Activated gamma-delta T cell treated with Interleukin-2 at 50 U/mL for 16 hours (primary cell): ENCODE results near the gene LARP6.
A peak's percentile ranks its signal among the peaks of the same experiment; 100 is the strongest.
"Not testable (repeated sequence)": the region's sequence is repeated elsewhere in the genome, so short reads cannot be mapped to it uniquely, and the experiment has no call there.

ENCODE experiments used
- DNase-seq: peaks from one replicate; pipeline ENCODE4 v3.0.0-alpha.2; 2020

LARP6 gene

DNA sequence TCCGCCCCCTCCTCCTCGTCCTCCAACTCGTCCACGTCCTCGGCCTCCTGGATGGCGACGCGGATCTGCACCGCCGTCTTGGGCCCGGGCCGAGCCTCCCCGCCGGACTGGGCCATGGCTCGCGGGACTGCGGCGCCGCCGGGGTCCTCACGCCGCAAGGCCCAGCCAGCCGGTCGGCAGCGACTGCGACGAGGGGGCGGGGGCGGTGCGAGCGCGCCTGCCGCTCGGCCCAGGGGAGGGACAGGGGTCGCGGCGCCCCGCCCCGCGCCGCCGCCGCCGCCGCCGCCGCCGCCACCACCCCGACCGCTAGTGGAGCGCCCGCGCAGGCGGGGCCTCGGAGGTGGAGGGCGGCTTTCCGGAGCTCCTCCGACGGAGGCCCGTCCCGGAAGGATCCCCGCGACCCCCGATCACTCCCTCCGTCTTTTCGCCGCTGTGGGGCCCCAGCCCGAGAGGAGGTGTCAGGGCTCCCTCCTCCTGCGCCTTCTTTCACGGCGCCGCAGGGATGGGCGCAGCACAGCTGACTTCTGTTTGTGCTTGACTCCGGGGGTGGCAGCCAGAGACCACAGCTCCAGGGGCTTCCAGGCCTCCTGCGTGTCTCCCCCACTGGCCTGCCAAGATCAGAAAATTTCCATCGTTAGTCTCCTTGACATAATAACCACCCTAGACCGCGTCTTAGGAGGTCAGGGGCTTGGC lies at the start of gene LARP6:
LARP6 (minus strand) TSS at position 185 of the 693 bp plus-strand sequence; CDS start at position 116, 69 bp downstream.
- peak; percentile 13 for DNase-seq

DNA sequence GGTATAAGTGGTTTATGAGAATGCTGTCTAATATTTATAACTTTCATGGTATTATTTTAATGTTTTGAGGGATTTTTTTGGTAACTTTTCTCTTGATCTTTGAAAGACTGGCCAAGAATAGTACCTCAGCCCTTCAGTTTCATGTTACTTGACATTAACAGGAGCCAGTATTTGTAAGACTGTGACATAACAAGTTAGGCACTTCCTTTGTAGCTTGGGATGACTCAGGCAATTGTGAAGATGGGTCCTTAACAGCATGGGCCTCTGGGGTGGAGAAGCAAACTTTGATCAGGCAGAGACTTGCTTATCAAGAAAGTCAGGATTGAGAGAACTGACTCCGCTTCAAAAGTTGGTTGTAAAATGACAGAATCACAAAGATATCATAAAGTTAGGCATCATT lies 48.1 kb upstream of the LARP6 start:
- DNase-seq, result no peak

DNA sequence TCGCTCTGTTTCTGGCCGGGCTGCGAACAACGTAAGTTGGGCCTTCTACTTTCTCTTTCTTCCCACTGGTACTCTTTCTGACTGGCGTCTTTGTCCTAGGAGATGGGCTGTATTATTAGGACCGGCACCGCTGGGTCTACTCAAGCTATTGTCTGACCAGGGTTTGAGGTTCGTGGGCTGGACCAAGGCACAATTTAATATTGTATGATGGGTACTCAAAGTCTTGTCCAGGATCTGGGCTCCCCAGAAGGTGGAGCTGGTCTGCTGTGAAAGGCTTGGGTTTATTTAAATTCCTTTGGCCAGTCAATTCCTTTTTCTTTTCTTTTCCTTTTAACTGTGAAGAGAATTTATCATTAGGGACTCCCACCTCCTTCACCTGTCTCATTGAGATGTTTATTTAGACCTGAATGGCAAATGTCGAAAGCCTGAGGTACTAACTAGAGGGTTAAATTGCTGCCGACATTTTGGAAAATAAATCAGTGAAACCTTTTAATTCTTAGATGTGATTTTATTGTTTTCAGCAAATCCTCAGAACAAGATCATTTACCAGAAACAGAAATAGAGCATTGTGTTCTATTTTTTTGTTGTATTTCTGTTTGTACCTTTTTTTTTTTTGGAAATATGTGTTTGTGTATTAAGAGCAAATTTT lies 39.1 kb upstream of the LARP6 start:
- DNase-seq, result no peak

DNA sequence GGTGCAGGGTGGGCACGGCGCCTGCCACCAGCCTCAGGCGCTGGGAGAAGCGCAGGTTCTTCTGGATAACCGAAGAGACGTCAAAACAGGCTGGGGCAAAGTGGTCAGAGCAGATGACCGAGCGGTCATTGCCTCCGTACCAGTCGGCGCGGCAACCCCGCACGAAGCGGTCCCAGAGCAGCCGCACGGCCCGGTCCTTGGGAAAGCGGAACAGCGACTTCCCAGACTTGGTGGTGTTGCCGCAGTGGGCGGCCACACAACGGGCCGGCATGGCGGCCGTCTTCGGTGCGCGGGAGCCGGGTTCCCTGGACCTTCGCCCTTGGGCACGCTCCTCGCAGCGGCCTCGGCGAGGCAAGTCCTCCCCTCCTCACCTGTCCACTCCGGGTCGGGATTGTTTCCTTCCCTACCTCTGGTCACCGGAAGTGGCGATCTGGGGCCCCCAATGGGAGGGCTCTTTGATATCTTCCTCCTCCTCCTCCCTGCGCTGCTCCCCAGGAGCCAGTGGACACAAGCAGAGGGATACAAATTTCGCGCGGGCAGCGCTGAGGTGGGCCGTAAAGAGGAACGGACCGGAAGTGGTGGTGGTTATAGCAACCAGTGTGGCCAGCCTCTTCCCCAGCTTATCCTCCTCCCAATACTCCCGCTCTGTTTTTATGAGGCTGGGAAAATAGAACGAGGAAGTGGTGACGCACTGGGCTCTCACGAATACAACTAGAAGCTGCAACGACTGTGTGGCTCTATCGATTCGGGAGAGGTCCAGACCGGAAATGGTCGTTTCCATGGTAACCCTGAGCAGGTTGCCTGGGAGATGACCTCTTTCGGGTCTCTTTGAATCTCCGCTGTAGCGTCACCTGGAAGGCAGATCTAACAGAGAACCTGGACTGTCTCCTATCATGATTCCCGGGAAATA lies 38.3 kb upstream of the LARP6 start, which contains the start of the genes LRRC49 and THAP10:
LRRC49 (plus strand) TSS at position 825 of the 910 bp plus-strand sequence; CDS start at position 894, 69 bp downstream.
THAP10 (minus strand) TSS at position 432 of the 910 bp plus-strand sequence; CDS start at position 271, 161 bp downstream.
- DNase-seq, result peak; percentile 6

DNA sequence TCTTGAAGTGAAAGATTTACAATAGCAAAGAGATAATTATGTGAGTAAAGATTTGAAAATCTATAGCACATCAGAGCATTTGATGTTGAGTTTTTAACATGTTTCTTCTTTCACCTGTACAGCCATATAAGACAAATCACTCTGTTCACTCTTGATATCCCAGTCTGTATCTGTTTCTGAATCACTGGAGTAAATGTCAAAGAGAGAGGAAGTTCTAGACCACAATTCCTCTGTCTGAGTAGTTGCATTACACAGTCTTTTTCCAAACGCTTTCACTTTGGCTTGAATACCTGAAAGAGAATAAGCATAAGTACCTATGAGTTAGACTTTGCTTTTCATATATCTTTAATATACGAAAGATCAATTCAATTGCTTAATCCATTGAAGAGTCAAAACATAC lies 28.4 kb upstream of the LARP6 start:
- DNase-seq, result no peak

DNA sequence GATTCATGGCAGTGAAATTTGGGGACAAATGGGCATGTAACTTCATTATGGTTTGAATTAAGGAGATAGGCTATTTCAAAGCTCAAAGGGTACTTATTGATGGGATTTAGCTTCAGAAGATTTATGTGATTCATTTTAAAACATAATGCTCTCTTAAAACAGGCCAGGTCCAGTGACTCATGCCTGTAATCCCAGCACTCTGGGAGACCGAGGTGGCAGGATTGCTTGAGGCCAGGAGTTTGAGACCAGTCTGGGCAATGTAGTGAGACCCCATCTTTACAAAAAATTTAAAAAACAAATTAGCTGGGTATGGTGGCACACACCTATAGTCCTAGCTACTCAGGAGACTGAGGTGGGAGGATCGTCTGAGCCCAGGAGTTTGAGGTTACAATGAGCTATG lies 26.8 kb upstream of the LARP6 start:
- no peak for DNase-seq

DNA sequence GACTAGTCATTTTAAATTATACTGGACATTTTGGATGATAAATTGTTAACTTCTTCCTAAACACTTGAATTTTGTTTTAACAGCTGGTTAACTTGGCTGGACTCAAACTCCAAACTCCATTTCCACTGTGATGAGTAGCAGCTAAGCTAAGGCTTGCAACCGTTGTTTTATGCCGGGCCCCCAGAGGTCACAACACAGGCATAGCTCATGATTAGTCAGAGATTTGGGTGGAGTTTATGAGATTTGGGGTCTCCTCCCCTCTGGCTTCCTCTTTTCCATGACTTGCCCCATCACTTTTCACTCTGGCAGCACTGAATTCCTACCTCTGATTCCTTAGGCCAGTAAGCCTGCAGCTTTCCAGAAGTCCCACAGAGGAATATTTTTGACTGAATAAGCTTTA lies 25.4 kb upstream of the LARP6 start:
- DNase-seq, result no peak

DNA sequence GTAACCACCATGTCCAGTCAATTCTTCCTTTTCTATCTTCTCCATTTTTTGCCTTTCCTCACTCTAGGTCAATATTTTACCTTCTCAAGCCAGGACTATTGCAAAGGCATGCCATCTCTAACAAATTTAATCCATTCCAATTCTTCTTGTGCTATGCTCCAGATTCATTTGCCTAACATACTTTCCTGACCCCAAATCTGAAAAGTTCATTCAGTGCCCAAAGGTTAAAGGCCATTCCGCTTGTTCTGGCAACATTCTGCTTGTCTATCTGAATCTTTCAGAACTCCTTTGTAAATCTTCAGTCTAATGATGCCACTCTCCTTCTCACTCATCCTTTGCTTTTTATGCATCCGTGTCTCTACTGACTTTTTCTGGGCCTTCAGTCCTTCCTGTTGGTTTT lies 22.7 kb upstream of the LARP6 start:
- DNase-seq, result no peak

DNA sequence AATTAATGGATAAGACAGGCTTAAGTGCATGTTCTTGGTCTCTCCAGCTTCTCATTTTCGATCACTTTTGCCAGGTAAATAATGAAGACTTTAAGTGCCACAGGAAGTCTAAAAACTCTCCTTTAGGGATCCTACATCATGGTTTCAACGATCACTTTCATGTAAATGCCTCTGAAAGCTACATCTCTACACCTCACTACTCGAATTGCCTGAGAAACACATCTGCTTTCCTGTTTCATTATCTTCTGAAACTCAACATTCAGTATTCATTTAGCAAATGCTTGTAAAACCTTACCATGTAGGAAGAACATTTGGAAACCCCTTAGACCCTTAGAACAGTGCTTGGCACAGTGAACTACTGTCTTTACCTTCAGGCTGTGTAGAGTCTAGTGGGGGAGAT lies 22.1 kb upstream of the LARP6 start:
- no peak for DNase-seq

DNA sequence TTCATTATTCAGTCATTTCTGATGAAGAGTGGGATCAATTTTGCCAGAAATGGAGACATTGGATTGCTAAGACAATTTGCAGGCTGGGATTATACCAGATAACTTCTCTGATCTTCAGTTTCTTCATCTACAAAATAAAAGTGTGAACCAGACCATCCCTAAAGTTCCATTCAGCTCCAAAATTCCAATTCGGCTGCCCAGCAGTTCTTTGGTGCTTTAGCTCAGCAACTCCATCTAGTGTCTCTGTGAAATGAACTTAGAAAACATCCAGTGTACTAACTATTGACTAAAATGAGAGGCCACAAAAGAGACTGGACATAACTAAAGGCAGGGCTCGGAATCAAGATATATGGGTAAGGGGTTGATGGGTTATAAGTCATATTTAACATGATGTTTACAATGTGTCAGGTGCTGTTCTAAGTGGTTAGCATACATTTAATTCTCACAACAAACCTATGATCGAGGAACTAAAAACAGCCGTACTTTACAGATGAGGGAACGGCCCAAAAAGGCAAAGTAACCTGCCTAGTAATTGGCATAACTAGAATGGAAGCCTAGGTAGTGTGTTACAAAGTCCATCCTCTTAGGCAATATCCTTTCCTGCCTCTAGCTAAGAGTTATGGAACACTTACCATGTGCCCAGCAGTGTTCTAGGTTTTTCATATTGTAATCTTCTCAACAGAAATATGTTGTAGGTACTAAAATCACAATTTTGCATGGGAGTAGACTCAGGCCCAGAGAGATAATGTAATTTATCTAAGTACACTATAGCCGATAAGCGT lies 21.2 kb upstream of the LARP6 start:
- DNase-seq, result no peak

DNA sequence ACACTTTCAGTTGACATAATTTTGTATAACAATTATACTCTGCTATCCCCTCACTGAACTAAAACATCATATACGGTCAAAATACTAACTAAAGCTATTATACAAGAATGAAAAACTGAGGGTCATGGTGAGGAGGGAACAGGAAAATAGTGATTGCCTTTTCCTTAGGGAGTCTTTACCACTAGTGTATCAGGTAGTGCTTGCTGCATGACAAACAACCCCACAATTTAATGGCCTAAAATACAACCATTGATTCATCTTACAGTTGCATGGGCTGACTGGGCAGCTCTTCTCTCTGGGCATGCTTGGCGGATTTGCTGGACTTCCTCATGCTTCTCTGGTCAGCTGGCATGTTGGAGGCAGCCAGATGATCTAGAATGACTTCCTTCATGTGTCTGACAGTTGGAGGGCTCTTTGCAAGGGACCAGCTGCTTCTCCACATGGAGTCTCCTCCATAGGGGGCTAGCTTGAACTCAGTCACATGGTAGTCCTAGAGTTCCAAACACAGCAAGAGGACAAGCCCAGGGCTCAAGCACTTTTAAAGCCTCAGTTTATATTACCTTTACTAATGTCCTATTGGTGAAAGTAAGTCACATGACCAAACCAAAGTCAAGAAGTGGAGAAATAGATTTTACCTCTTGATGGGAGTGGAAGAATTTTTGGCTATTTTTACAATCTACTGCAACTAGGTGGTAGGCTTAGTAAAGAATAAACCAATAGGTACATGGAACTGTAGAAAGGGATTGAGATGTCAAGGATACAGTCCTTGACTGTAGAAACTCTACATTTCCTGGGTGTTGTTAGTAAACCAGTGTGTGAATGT lies 19.5 kb upstream of the LARP6 start:
- no peak for DNase-seq

DNA sequence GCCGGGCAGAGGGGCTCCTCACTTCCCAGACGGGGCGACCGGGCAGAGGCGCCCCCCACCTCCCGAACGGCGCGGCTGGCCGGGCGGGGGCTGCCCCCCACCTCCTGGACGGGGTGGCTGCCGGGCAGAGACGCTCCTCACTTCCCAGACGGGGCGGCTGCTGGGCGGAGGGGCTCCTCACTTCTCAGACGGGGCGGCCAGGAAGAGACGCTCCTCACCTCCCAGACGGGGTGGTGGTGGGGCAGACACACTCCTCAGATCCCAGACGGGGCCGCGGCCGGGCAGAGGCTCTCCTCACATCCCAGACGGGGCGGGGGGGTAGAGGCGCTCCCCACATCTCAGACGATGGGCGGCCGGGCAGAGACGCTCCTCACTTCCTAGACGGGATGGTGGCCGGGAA lies 17.5 kb upstream of the LARP6 start:
- not testable (repeated sequence) for DNase-seq

DNA sequence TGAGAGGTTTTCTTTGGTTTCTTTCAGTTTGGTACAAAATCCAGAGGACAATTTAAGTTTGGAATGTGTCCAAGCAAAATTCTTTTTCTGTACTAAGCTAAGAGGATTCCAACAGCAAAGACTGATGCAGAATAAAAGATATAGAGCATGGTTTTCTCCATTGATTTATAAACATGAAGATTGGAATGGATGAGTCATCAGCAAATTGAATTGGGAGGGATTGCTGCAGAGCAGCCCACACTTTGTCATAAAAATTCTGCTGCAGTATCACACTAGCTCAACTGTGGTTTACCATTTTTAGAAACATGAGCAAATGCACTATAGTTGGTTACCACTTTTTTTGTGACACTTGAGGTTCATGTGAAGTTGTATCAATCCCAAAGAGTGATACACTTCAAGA lies 16.1 kb upstream of the LARP6 start:
- DNase-seq, result no peak

DNA sequence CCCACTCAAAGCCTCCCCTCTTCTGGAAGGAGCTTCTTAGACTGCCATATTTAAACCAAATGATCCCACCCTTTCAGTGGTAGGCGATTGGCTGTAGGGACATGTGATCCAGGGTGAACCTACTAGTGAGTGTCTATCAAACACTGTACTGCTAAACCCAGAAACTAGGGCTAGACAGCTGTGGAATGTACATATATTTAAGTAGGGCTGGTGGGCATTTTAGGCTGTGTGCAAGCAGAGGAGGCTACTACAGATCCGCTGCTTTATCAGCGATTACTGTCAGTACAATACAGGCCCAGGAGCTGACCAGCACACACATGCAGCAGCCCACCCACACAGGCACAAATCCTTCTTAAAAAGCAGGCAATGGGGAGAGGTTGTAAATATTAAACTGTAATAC lies 15.4 kb upstream of the LARP6 start:
- DNase-seq, result no peak

DNA sequence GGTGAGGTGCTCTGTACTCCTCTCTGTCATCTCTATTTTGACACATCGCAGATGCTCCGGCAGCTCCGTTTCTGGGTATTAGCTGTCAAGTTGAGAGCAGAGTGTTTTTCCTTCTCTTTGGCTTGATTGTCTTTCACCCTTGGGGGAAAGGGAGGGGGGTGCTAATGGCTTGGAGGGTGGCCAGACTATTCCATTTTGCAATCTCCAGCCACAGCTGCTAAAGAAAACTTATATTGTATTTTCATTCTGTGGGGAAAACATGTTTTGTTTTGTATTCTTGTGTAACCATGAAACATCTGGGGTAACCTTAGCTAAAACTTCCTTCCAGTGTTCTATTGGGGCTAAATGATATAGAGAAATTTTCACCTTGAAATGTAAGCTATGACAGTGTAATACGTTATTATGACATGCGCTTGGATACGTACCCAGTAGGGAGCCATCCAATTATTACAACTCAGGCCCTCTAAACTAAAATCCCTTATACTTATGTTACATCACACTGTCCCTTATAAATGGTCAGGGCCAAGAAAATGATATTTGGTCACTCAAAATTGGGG lies 14.0 kb upstream of the LARP6 start:
- no peak for DNase-seq

DNA sequence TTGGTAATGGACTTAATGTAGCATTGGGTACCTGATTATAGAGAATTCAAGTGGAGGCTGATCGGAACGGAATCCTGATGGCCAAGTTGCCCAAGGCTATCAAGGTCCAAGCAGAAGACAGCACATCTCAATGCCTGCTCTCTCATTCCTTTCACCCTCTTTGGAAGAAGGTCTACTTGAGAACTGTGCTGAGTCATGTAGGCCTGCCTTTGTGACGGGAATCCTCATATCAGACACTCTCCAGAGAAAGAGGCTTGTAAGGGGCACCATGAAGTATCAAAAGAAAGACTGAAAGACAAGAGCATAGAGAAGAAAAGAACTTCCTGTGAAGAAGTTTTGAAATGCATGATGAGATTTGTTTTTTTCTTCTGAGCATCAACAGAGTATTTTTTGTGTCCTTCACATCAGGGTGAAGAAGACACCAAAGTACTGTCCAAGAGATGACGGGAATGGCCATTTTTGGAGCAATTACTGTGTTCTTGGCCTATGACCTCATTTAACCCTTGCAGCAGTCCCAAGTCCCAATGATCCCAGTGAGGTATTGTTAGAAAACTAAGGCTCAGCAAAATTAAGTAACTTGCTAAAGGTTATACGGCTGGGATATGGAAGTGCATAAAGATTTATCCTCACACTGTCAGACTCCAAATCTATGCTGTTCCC lies 13.2 kb upstream of the LARP6 start:
- no peak for DNase-seq

DNA sequence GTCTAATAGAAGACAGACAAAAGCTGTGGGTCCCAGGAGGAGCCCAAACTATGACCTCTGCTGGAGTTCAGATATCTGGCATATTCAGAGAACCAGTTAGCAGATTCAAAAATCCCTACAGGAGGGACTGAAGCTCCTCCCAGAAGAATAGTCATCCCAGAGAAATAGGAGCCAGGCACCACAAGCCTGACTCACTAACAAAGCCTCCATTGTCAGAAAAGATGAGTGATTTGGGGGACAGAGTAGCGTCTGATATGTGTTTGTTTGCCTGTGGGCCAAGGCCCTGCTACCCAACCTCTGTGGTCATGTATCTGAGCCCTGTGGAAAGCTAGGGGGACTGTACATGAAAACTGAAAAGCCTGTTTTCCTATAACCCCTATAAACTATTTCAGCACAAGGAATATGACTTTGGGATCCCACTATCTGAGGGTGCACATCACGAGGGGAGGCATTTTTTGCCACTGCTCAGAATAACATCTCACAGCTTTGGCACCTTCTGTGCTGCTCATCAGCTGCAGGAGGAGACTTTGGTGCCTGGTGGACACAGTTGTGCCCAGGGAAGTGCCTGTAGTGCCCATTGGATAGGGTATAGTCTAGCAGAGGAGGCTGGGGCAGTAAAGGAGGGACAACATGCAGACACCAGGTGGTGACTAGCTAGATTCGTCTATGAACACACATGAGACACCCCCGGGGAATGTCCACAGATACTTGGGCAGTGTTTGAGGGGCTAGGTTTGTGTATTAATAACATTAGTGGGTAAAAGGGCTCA lies 9.7 kb upstream of the LARP6 start:
- no peak for DNase-seq

DNA sequence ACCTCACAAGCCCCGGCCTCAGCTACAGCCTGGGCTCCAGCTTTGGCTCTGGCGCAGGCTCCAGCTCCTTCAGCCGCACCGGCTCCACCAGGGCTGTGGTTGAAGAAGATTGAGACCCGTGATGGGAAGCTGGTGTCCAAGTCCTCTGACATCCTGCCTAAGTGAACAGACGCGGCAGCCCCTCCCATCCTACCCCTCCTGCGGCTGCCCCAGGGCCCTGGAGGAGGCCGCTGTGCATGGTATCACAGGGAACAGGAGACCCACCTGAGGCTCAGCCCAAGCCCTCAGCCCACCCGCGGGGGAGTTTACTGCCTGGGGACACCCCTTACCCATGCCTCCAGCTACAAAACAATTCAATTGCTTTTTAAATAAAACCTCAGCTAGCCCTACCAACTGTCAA lies 6.0 kb upstream of the LARP6 start:
- DNase-seq, result no peak

DNA sequence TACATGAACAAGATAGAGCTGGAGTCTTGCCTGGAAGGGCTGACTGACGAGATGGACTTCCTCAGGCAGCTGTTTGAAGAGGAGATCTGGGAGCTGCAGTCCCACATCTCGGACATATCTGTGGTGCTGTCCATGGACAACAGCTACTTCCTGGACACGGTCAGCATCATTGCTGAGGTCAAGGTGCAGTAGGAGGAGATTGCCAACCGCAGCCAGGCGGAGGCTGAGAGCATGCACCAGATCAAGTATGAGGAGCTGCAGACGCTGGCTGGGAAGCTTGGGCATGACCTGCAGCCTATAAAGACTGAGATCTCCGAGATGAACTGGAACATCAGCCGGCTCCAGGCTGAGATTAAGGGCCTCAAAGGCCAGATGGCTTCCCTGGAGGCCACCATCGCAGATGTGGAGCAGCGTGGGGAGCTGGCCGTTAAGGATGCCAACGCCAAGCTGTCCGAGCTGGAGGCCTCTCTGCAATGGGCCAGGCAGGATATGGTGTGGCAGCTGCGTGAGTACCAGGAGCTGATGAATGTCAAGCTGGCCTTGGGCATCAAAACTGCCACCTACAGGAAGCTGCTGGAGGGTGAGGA lies 5.5 kb upstream of the LARP6 start:
- DNase-seq, result no peak
